Thoracic aorta (tissue), 2 donors: Measurements from ENCODE around the gene PLOD1. TPM values are rescaled to one million over a fixed set of nuclear protein-coding genes. Genes with fewer than 3 reads are reported as not detected.

Source experiments
- ATAC-seq: fragments of 150-250 bp; one replicate; pipeline ENCODE4 v1.8.0; 2017; ENCODE audit warnings: low read depth; ENCODE audit not compliant: insufficient number of reproducible peaks, low FRiP score
- DNase-seq: peaks from one replicate; pipeline ENCODE4 v3.0.0-alpha.2; 2020; ENCODE audit warnings: low spot score
- H3K27ac ChIP-seq, 2 donors: fragments of 200-600 bp; sonication (generic); 1 replicate in 1 of 2; 2 replicates in 1 of 2; pipeline ENCODE4 v1.5.1; 2016; ENCODE audit warnings: mild to moderate bottlenecking in 2 of 2, moderate library complexity in 2 of 2
- H3K27me3 ChIP-seq: fragments of 200-600 bp; sonication (generic); replicated peaks from 2 replicates; pipeline ENCODE4 v1.6.0; 2016; ENCODE audit warnings: mild to moderate bottlenecking; ENCODE audit not compliant: insufficient read depth
- H3K36me3 ChIP-seq: fragments of 200-600 bp; sonication (generic); one replicate; pipeline ENCODE4 v1.5.1; 2016
- H3K4me1 ChIP-seq, 2 donors: fragments of 200-600 bp; sonication (generic); 1 replicate in 1 of 2; 2 replicates in 1 of 2; pipeline versions ENCODE4 v1.5.1 to v1.6.0; 2016; ENCODE audit warnings: low read depth in 2 of 2, mild to moderate bottlenecking in 1 of 2; ENCODE audit not compliant: control insufficient read depth in 1 of 2
- H3K4me3 ChIP-seq: fragments of 200-600 bp; sonication (generic); 2 replicates; pipeline ENCODE4 v1.5.1; 2016; ENCODE audit warnings: mild to moderate bottlenecking
- H3K9me3 ChIP-seq: fragments of 200-600 bp; sonication (generic); 2 replicates; pipeline ENCODE4 v1.5.1; 2016
- CTCF ChIP-seq: fragments of 200-600 bp; sonication (generic); IDR thresholded peaks from one replicate; pipeline ENCODE4 v1.5.1; 2019; ENCODE audit warnings: antibody characterized with exemption
- total RNA-seq, 2 donors: library from RNA; depleted of rRNA; stranded (reverse); fragments of >200 nt; gene quantifications; one replicate each; pipeline versions ENCODE4 v1.1.0 to v1.2.3, GENCODE V29; 2016

PLOD1 gene
- total RNA-seq, 2 donors from 2014 or later = 71.3 to 123 TPM

GRCh38 chr1:12022036-12022435 is 87.5 kb downstream of the PLOD1 start:
- H3K27me3 ChIP-seq = no peaks in the 10 kb centered on the region
- DNase-seq = no peak
- no peak for ATAC-seq
- H3K27ac ChIP-seq = no peak overlapping the region
- H3K4me1 ChIP-seq = peaks cover 8 to 14% of the 10 kb centered on the region in 2 donors
- no peak overlapping the region for H3K4me3 ChIP-seq
- TF ChIP-seq CTCF = no peak
- peaks cover 9% of the 10 kb centered on the region for H3K36me3 ChIP-seq
- no peaks in the 10 kb centered on the region for H3K9me3 ChIP-seq

Other genes with a start within 250 kb of the PLOD1 start
- gene DRAXIN, start 243.0 kb upstream of the PLOD1 start, total RNA-seq = under 1 TPM in 1 of 2 donors, not detected in 1; 0.35 TPM
- 10 to 100 TPM; 44.1 to 44.2 TPM for gene AGTRAP, start 198.6 kb upstream of the PLOD1 start, total RNA-seq
- 1 to 10 TPM in 1 of 2 donors, not detected in 1; 4.2 TPM for gene C1orf167, start 172.5 kb upstream of the PLOD1 start, total RNA-seq
- 10 to 100 TPM; 30.3 to 81.4 TPM for gene MTHFR, start 128.8 kb upstream of the PLOD1 start, total RNA-seq
- 10 to 100 TPM; 27.5 to 31.5 TPM for gene CLCN6, start 128.5 kb upstream of the PLOD1 start, total RNA-seq
- not detected for gene NPPA, start 86.9 kb upstream of the PLOD1 start, total RNA-seq
- gene NPPB, start 75.8 kb upstream of the PLOD1 start, total RNA-seq = not detected
- gene KIAA2013, start 8.3 kb upstream of the PLOD1 start, total RNA-seq = 100 to 1,000 TPM in 1 of 2 donors, 10 to 100 TPM in 1; 86.1 to 110 TPM
- gene MFN2, start 45.7 kb downstream of the PLOD1 start, total RNA-seq = 10 to 100 TPM; 48.7 to 50.1 TPM
- 10 to 100 TPM; 33.7 to 53.1 TPM for gene MIIP, start 84.8 kb downstream of the PLOD1 start, total RNA-seq
- under 1 TPM; 0.49 to 0.54 TPM for gene TNFRSF8, start 128.6 kb downstream of the PLOD1 start, total RNA-seq
- 10 to 100 TPM; 58.7 to 59.7 TPM for gene TNFRSF1B, start 232.3 kb downstream of the PLOD1 start, total RNA-seq